PC-3 (cell line): ENCODE measurements around the gene UNC93B1.

Experiments
- EZH2 ChIP-seq: fragments of 300-600 bp; sonication (generic); IDR thresholded peaks from one replicate; pipeline ENCODE4 v1.6.1; 2017; ENCODE audit warnings: antibody characterized with exemption, mild to moderate bottlenecking, low read length; ENCODE audit not compliant: unreplicated experiment
- TF ChIP-seq, protein P1 (sequence below): fragments of 300-600 bp; sonication (generic); conservative IDR thresholded peaks from 2 replicates; pipeline ENCODE4 v1.5.1; 2017; ENCODE audit warnings: antibody characterized with exemption, low read depth, mild to moderate bottlenecking, low read length

- no peak for TF ChIP-seq EZH2
- TF ChIP-seq, protein P1, sequence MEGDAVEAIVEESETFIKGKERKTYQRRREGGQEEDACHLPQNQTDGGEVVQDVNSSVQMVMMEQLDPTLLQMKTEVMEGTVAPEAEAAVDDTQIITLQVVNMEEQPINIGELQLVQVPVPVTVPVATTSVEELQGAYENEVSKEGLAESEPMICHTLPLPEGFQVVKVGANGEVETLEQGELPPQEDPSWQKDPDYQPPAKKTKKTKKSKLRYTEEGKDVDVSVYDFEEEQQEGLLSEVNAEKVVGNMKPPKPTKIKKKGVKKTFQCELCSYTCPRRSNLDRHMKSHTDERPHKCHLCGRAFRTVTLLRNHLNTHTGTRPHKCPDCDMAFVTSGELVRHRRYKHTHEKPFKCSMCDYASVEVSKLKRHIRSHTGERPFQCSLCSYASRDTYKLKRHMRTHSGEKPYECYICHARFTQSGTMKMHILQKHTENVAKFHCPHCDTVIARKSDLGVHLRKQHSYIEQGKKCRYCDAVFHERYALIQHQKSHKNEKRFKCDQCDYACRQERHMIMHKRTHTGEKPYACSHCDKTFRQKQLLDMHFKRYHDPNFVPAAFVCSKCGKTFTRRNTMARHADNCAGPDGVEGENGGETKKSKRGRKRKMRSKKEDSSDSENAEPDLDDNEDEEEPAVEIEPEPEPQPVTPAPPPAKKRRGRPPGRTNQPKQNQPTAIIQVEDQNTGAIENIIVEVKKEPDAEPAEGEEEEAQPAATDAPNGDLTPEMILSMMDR: no peak
These were observed 11.6 kb upstream of the UNC93B1 start for GRCh38 chr11:68015467-68015866.
